Measurements from ENCODE around the gene RUFY3.
"Not testable (repeated sequence)": the region's sequence is repeated elsewhere in the genome, so short reads cannot be mapped to it uniquely, and the experiment has no call there.

RUFY3 gene, protein sequence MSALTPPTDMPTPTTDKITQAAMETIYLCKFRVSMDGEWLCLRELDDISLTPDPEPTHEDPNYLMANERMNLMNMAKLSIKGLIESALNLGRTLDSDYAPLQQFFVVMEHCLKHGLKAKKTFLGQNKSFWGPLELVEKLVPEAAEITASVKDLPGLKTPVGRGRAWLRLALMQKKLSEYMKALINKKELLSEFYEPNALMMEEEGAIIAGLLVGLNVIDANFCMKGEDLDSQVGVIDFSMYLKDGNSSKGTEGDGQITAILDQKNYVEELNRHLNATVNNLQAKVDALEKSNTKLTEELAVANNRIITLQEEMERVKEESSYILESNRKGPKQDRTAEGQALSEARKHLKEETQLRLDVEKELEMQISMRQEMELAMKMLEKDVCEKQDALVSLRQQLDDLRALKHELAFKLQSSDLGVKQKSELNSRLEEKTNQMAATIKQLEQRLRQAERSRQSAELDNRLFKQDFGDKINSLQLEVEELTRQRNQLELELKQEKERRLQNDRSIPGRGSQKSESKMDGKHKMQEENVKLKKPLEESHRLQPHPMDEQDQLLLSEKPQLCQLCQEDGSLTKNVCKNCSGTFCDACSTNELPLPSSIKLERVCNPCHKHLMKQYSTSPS

DNA sequence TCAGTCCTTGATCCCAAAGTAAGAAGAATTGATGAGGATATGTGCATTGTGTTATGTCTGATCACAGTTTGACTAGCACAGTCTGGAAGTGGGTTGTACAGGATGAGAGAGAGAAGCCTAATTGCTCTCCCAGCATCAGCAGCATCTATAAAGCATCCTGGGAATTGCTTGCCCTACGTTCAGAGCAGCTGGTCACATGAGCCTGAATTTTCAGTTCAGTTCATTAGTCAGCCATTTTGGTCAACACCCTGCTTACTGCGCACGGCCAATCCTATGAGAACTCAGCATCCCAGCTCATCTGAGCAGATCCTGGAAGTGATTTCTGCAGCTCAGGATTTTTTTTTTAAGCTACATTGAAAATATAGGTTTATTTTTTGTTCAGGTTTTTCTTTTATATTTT lies at the start of gene RUFY3:
Gene RUFY3, plus strand, starts transcription at position 218 of the 400 bp plus-strand sequence. CDS start 610 bp downstream, outside the sequence.
- no peak for DNase-seq (ENCODE audit: low read depth in 2 of 2)

DNA sequence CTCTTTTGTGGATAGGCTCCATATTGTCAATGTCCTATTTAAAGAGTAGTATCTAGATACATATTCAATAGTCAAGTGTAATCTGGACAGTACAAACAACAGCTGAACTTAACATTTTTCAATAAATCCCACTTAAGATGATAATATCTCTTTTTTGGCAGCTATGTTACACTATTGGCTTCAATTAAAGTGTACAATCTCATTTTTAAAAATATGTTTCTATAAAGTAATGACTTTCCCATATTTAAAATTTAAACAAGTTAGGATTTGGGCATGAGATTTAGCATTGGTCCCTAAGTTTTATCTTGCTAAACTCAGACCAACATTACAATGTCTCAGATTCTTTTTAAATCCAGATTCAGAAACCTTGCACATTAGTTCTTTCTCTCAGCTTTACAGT lies 47.6 kb upstream of the RUFY3 start:
- DNase-seq (ENCODE audit: low read depth in 2 of 2): no peak

GRCh38 chr4:70674731-70675130 lies 47.0 kb upstream of the RUFY3 start:
- DNase-seq (ENCODE audit: low read depth in 2 of 2): no peak

- no peak for DNase-seq (ENCODE audit: low read depth in 2 of 2)
These were observed 45.1 kb upstream of the RUFY3 start for GRCh38 chr4:70676554-70677090.

DNA sequence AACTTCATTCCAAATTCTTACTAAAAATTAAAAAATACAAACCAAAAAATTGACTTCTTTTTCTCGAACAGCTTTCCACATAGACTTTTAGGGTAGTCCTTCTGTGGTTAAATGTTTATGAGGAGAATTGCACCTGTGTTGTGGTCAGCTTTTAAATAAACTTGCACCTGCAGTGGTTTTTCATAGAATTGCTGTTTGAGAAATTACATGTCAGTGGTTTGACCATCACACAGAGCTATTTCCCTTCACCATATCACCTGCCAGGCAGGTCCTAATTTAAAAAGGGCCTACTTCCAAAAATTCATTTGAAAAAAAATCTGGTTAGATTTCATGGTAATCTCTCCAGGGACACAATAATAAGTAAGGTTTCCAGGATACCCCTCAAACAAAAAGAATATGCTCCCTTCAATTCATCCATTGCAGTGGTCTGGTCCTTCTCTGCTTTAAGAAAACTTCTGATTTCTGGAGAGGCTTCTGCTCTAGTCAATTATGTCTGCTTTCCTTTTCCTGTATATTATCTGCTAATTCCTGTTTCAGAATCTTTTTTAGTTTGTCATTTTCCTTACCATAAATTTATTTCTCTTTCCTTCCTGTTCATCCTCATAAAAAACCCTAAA lies 43.3 kb upstream of the RUFY3 start:
- no peak for DNase-seq (ENCODE audit: low read depth in 2 of 2)

DNA sequence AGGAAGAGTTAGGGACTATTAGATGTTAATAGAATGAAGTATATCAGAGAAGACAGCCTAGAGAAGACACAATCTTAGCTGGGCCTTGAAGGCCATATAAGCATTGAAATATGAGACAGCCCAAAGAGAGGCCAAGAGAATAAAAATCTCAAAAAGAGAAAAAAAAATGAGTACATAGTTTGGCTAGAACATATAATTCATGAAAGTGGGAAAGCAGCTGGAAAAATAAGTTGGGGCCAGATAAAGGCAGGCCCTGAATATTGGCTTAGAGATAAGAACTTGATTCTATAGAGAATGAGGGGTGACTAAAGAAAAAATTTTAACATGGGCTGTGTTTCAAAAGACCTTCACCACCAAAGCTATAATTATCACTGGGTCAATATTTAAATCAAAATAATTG lies 40.8 kb upstream of the RUFY3 start:
- DNase-seq (ENCODE audit: low read depth in 2 of 2): no peak

DNA sequence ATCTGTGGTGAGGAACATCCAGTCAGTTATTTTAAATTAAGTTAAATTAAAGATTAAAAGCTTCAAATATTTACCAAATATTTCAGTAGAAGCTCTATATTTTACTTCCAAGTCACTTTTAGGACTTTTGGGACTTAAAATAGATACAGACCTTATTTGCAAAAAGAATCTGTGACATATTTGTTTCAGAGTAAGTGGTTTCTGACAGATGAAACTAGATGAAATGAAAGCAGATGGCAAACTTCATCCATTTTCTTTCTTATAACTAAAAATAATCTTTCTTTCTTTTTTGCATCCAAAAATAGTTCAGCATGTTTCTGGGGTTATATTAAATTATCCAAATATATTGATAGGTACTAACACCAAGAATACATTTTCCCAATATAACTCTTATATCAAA lies 40.1 kb upstream of the RUFY3 start:
- no peak for DNase-seq (ENCODE audit: low read depth in 2 of 2)

DNA sequence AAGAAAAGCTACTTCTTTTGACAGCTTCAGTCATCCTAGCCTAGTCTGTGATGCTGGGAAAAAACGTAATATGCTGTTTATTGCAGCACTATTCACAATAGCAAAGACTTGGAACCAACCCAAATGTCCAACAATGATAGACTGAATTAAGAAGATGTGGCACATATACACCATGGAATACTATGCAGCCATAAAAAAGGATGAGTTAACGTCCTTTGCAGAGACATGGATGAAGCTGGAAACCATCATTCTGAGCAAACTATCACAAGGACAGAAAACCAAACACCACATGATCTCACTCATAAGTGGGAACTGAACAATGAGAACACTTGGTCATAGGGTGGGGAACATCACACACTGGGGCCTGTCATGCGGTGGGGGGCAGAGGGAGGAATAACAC lies 39.6 kb upstream of the RUFY3 start:
- DNase-seq (ENCODE audit: low read depth in 2 of 2): not testable (repeated sequence)

- DNase-seq (ENCODE audit: low read depth in 2 of 2): no peak
These were observed 34.4 kb upstream of the RUFY3 start for GRCh38 chr4:70687392-70687791.

GRCh38 chr4:70687821-70688794 lies 33.7 kb upstream of the RUFY3 start, which contains the start of gene UTP3:
TSS of gene UTP3 (plus strand) at chr4:70688532. CDS start at chr4:70688678, 146 bp downstream.
- peak; percentile 86 to 88 for DNase-seq (ENCODE audit: low read depth in 2 of 2)

DNA sequence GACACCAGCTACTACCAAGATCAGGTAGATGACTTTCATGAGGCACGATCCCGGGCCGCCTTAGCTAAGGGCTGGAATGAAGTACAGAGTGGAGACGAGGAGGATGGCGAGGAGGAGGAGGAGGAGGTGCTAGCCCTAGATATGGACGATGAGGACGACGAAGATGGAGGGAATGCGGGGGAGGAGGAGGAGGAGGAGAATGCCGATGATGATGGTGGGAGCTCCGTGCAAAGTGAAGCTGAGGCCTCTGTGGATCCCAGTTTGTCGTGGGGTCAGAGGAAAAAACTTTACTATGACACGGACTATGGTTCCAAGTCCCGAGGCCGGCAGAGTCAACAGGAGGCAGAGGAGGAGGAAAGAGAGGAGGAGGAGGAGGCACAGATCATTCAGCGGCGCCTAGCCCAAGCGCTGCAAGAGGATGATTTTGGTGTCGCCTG lies 33.0 kb upstream of the RUFY3 start:
- DNase-seq (ENCODE audit: low read depth in 2 of 2): peak in 1 of 2 donors; percentile 12

DNA sequence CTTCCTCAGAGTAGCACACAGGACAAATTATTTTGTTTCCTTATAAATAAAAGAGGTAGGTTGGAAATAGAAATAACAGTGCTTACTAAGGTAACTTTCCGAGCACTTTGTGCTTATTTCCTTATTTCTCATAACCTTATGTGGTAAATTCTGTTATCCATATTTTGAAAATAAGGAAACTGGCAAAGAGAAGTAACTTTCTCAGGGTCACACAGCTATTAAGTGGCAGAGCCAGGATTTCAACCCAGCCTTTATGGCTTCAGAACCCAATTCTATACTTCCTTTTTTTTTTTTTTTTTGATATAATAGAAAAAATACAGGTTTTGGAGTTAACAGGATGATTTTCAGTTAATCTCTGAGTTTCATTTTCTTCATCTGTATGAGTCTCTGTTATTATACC lies 30.1 kb upstream of the RUFY3 start:
- no peak for DNase-seq (ENCODE audit: low read depth in 2 of 2)

DNA sequence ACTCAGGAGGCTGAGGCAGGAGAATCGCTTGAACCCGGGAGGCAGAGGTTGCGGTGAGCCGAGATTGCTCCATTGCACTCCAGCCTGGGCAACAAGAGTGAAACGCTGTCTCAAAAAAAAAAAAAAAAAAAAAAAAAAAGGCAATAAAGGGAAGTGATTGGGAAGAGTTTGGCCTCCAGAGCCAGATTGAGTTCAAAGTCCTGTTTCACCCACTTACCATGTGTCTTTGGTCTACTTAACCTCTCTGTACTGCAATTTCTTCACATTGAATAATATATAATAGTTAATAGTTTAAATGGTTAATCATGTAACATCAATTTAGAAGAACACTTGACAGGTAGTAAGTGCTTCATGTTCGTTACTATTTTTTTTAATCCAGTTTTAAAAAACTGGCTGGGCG lies 27.1 kb upstream of the RUFY3 start:
- not testable (repeated sequence) for DNase-seq (ENCODE audit: low read depth in 2 of 2)

GRCh38 chr4:70698435-70698834 lies 23.3 kb upstream of the RUFY3 start:
- DNase-seq (ENCODE audit: low read depth in 2 of 2): not testable (repeated sequence)

DNA sequence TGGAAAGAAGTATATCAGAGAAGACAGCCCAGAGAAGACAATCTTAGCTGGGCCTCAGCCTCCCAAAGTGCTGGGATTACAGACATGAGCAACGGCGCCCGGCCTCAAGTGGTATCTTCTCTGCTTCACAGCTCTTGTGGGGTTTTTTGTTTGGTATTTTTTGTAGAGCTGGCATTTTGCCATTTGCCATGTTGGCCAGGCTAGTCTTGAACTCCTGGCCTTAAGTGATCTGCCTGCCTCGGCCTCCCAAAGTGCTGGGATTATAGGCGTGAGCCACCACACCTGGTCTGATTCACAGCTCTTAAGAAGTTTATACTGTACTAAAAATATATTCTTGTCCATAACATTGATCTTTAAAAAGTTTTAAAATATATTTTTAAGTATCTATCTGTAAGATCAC lies 21.1 kb upstream of the RUFY3 start:
- DNase-seq (ENCODE audit: low read depth in 2 of 2): no peak

- no peak for DNase-seq (ENCODE audit: low read depth in 2 of 2)
These were observed 20.5 kb upstream of the RUFY3 start for GRCh38 chr4:70701271-70701670.

GRCh38 chr4:70702592-70702991 lies 19.2 kb upstream of the RUFY3 start:
- DNase-seq (ENCODE audit: low read depth in 2 of 2): not testable (repeated sequence)

- no peak for DNase-seq (ENCODE audit: low read depth in 2 of 2)
These were observed 18.0 kb upstream of the RUFY3 start for GRCh38 chr4:70703619-70704214.

- DNase-seq (ENCODE audit: low read depth in 2 of 2): peak; percentile 31 to 57
These were observed 17.4 kb upstream of the RUFY3 start for GRCh38 chr4:70704215-70704930.

DNA sequence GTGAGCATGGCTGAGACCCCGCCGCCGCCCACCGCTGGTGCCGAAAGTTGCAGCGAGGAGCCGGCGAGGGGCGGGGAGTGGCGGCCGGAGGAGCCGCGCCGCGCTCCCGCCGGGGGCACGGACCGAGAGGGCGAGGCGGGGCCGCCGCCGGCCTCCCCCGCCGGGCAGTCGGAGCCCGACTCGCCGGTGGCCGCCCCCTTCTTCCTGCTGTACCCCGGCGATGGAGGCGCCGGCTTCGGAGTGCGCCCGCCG lies 16.9 kb upstream of the RUFY3 start:
- no peak for DNase-seq (ENCODE audit: low read depth in 2 of 2)
